Lung (tissue), 12 donors: Measurements from ENCODE around the gene AMIGO2. TPM values are rescaled to one million over a fixed set of nuclear protein-coding genes. Genes with fewer than 3 reads are reported as not detected.

ENCODE experiments used
- ATAC-seq: fragments of 200-7000 bp; cut with Tn5 transposase; one replicate; pipeline ENCODE4 v1.9.1; 2020; ENCODE audit warnings: moderate number of reproducible peaks; ENCODE audit not compliant: insufficient read depth, low FRiP score
- DNase-seq, 3 donors: peaks; one replicate each; pipeline ENCODE4 v3.0.0-alpha.2; 2013 to 2017
- H3K27ac ChIP-seq, 2 donors: one replicate each; pipeline ENCODE4 v1.5.1; 2013; ENCODE audit warnings: mild to moderate bottlenecking in 2 of 2, moderate library complexity in 2 of 2, control low read depth in 1 of 2, inconsistent platforms in 1 of 2, low read depth in 1 of 2, low read length in 1 of 2
- H3K27me3 ChIP-seq, 3 donors: one replicate each; pipeline ENCODE4 v1.5.1; 2013; ENCODE audit warnings: low read length in 2 of 3; ENCODE audit not compliant: control insufficient read depth in 3 of 3, insufficient read depth in 3 of 3
- H3K36me3 ChIP-seq, 4 donors: one replicate each; pipeline ENCODE4 v1.5.1; 2013; ENCODE audit warnings: low read length in 4 of 4, mild to moderate bottlenecking in 1 of 4, moderate library complexity in 1 of 4; ENCODE audit not compliant: control insufficient read depth in 4 of 4, insufficient read depth in 4 of 4
- H3K4me1 ChIP-seq, 5 donors: one replicate each; pipeline ENCODE4 v1.5.1; 2013; ENCODE audit warnings: low read length in 5 of 5, mild to moderate bottlenecking in 2 of 5, moderate library complexity in 1 of 5; ENCODE audit not compliant: control insufficient read depth in 5 of 5, insufficient read depth in 5 of 5
- H3K4me3 ChIP-seq: one replicate; pipeline ENCODE4 v1.5.1; 2013; ENCODE audit warnings: mild to moderate bottlenecking, control low read depth, moderate library complexity
- H3K9ac ChIP-seq, 2 donors: one replicate each; pipeline ENCODE4 v1.5.1; 2013; ENCODE audit warnings: low read length in 2 of 2, control low read depth in 1 of 2; ENCODE audit not compliant: insufficient read depth in 1 of 2
- H3K9me3 ChIP-seq, 4 donors: one replicate each; pipeline ENCODE4 v1.5.1; 2013; ENCODE audit warnings: low read length in 3 of 4, mild to moderate bottlenecking in 1 of 4, moderate library complexity in 1 of 4; ENCODE audit not compliant: control insufficient read depth in 4 of 4, insufficient read depth in 3 of 4
- WGBS, 2 donors: extraction: QIAGEN DNeasy Blood & Tissue Kit; methylation state at CpG; one replicate each; pipeline ENCODE4 v1.1.7; 2013; 5-methylcytosine and 5-hydroxymethylcytosine counted together
- polyA plus RNA-seq, 2 donors: library from polyadenylated mRNA; stranded (reverse); fragments of 200-250 nt; gene quantifications; one replicate each; pipeline ENCODE4 v1.2.1, GENCODE V29; 2013
- total RNA-seq, 2 donors: library from RNA; depleted of rRNA in 1 of 2; stranded (reverse); fragments of >200 nt in 1 of 2; gene quantifications; one replicate each; pipeline ENCODE4 v1.2.1, GENCODE V29; 2014 to 2021
- TF ChIP-seq, protein P1 (sequence below): IDR thresholded peaks from 2 replicates; pipeline ENCODE4 v1.5.1; 2012; ENCODE audit warnings: mild to moderate bottlenecking; ENCODE audit errors: control extremely low read depth, extremely low read depth
- donor health status: control.
- donor health status: control.
- donor health status: Bipolar disorder and iron deficiency.
- donor health status: healthy.
- donor health status: DM: yes; HTN: yes; CAD: no.

Gene AMIGO2
- total and polyA plus RNA-seq, 4 donors: 5.7 to 17.7 (median 7.8) TPM

- peak; percentile 45 for ATAC-seq
- TF ChIP-seq, protein P1, sequence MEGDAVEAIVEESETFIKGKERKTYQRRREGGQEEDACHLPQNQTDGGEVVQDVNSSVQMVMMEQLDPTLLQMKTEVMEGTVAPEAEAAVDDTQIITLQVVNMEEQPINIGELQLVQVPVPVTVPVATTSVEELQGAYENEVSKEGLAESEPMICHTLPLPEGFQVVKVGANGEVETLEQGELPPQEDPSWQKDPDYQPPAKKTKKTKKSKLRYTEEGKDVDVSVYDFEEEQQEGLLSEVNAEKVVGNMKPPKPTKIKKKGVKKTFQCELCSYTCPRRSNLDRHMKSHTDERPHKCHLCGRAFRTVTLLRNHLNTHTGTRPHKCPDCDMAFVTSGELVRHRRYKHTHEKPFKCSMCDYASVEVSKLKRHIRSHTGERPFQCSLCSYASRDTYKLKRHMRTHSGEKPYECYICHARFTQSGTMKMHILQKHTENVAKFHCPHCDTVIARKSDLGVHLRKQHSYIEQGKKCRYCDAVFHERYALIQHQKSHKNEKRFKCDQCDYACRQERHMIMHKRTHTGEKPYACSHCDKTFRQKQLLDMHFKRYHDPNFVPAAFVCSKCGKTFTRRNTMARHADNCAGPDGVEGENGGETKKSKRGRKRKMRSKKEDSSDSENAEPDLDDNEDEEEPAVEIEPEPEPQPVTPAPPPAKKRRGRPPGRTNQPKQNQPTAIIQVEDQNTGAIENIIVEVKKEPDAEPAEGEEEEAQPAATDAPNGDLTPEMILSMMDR: no peak
- H3K9me3 ChIP-seq: no peaks in the 10 kb centered on the region
- H3K36me3 ChIP-seq: no peaks in the 10 kb centered on the region
- peak in 2 of 3 donors; percentile 34 to 47 for DNase-seq
- peaks cover 0 to 27% (median 18%) of the 10 kb centered on the region in 3 donors for H3K27me3 ChIP-seq
- H3K4me3 ChIP-seq: no peak overlapping the region
- H3K27ac ChIP-seq: peak overlapping the region; percentile 51 to 90
- 7 to 11% methylated on average over 26 of the region's 26 CpGs for WGBS, 2 donors
- H3K9ac ChIP-seq: peak overlapping the region in 1 of 2 donors; percentile 59
- H3K4me1 ChIP-seq: peaks cover 0 to 20% (median 0%) of the 10 kb centered on the region in 5 donors
These were observed 1.2 kb upstream of the AMIGO2 start for GRCh38 chr12:47080725-47081502.

GRCh38 chr12:47079981-47080724, 394 bp upstream of the AMIGO2 start:
- Histone ChIP-seq H3K27me3 (peaks cover 0 to 29% (median 18%) of the 10 kb centered on the region in 3 donors), H3K4me3 (peak overlapping the region; percentile 72), H3K9ac (peak overlapping the region in 1 of 2 donors; percentile 59), H3K9me3 (no peaks in the 10 kb centered on the region), H3K36me3 (no peaks in the 10 kb centered on the region), H3K4me1 (peaks cover 0 to 20% (median 0%) of the 10 kb centered on the region in 5 donors), H3K27ac (peak overlapping the region; percentile 51 to 90)
- peak; percentile 58 to 67 (median 63) for DNase-seq
- TF ChIP-seq, protein P1: no peak
- peak; percentile 38 for ATAC-seq
- 0 to 1% methylated on average over 31 to 49 of the region's 49 CpGs for WGBS, 2 donors

DNA sequence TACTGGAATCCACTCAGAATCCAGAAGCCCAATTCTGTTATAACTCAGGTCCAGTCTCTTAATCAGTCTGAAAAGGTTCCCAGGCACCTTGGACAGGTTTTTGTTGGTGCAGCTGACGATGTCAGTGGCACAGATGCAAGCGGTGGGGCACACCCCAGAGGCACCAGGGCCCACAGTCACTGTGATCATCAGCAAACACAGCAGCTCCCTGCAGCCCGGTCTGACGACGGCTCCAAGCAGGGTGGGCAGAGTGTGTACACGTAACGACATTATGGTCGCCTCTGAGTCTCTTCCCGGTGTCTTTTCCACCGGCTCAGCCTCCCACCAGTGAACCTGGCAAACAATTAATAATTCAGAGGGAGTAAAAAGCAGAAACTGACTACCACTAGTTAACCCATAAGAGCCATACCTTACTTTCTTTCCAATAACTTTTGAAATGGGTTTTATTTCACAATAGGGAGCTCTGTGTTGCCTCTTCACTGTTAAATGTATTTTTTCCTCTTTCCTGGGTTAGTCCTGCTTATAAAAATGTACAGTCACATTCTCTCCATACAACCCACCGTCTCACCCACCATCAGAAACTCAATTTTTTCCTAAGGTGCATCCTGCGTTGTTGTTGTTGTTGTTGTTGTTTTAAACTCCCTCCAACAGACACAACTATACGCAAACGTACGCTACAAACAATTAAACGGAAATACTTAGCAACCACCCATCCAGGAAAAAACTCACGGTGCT, 859 bp downstream of the AMIGO2 start:
- H3K4me3 ChIP-seq: peak overlapping the region; percentile 72
- peak overlapping the region; percentile 51 to 90 for H3K27ac ChIP-seq
- peaks cover 0 to 29% (median 15%) of the 10 kb centered on the region in 3 donors for H3K27me3 ChIP-seq
- DNase-seq (no peak), ATAC-seq (no peak)
- TF ChIP-seq, protein P1: no peak
- H3K36me3 ChIP-seq: no peaks in the 10 kb centered on the region
- H3K4me1 ChIP-seq: peaks cover 0 to 20% (median 0%) of the 10 kb centered on the region in 5 donors
- H3K9ac ChIP-seq: peak overlapping the region in 1 of 2 donors; percentile 24
- H3K9me3 ChIP-seq: no peaks in the 10 kb centered on the region
- WGBS, 2 donors: 4 to 7% methylated on average over 17 of the region's 17 CpGs
